Activated T-helper 1 cell treated with Interleukin-2 at 50 U/mL for 16 hours (primary cell): Measurements from ENCODE around the gene LUM.

ENCODE experiments used
- DNase-seq: peaks from one replicate; pipeline ENCODE4 v3.0.0-alpha.2; 2020; ENCODE audit warnings: low read depth

Gene LUM

GRCh38 chr12:91074154-91074709 is 37.1 kb downstream of the LUM start:
- DNase-seq = no peak

DNA sequence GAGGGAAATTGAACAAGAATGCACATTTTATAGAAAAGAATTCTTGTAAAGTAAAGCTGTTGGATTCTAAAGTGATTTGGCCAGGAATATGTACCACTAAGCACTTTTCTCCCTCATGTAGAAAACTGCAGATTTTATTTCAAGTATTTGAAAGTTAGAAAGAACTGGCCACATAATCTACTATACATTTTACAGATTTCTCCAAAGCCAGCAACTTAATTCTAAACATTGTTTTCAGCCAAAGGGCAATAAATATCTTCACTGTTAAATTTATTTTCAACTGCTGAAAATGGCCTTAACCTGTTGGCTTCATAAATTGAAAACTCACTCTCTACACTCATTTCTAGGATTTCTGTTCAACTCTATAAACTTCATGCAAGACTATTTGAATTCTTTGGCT is 37.9 kb downstream of the LUM start:
- DNase-seq = no peak

- no peak for DNase-seq
These were observed 38.4 kb downstream of the LUM start for GRCh38 chr12:91072931-91073330.

DNA sequence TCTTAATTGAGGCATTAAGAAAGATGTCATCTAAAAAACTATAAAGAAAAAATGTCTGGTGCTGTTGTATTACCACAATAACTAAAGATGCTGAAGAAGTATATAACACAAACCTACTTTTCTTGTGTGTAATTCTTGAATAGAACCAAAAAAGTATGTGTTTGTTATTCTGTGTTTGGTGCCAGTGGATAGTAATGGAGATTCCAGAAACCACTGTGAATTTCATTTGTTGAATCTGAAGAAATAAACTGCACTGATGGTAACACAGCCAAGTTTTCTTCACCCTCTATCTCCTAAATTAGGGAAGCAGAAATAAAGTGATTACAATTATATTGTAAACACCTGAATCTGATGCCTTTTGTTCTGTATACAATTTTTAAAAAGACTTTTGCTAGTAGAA is 40.4 kb downstream of the LUM start:
- DNase-seq = no peak

- DNase-seq = no peak
These were observed 45.9 kb downstream of the LUM start for GRCh38 chr12:91065396-91065795.

DNA sequence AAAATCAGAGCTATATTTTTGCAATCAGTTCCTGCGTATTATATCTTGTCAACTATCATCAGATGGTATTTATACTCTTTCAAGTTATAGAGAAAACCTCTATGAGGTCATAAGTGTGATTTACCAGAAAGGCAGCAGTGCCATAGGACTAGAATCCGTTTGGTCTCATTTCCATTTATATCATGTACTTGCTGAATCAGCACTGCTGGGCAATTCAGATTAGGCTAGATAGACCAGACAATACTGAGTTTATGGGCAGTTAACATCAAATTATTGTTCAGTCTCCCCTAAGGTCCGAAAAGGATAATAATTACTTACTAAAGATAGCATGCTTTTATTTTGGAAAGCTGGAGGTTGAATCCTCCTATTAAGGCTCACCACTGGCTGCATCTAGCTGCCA is 46.7 kb downstream of the LUM start:
- DNase-seq = no peak

- DNase-seq = no peak
These were observed 50.2 kb downstream of the LUM start for GRCh38 chr12:91061091-91061490.

DNA sequence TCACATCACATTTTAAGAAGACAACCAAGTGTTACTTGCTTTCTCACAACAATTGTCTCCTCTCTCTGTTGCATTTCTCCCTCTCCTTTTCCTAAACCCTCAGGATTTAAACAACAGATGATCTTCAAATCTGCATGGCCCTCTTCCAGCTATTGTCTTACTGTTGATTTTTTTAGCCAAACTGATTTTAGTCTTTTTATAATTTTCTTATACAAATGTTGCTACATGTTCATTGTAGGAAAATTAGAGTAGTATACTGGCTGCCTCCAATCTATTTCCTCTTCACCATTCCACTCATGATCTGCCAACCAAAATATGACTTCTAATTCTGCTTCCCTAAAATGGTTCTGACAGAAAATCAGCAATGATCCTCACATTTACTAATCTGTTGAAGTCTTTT is 52.1 kb downstream of the LUM start:
- DNase-seq = no peak

- DNase-seq = no peak
These were observed 52.5 kb downstream of the LUM start for GRCh38 chr12:91058786-91059185.

DNA sequence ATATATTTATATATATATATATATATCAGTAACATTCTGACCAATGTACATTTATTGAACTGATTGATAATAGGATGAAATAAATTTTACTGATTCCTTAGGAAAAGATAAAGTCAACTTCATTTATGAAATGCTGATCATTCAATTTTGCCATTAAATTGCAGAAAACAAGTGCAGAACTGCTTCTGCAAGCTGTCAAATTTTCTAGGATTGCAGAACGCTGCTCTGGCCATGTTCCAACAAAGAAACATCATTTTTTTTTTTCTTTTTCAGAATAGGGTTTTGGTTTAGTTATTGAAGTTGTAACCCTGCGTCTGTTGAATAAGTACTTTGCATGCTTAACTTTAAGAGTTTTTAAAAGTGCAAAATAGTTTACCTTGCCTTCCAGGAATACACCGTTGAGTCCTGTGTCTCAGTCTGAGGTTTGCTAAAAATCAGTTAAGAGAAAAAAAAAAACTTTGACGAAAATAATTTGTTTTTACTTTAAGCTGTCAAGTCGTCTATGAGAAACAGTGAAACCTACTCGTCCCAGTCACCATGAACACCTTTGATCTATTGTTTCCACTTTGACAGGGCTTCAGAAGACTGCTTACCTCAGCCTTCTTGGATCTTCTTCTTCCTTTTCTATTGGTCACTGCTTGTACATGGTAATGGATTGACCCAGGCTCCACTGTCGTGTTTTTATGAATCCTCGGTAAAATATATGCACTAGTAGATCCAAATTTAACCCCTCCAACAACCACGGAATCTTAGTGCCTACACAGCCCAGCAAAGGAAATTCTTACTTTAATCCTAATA is 53.7 kb downstream of the LUM start, which contains the start of gene KERA:
Gene KERA, minus strand, starts transcription at position 657 of the 798 bp plus-strand sequence. CDS start 1,743 bp downstream, outside the sequence.
- DNase-seq = no peak

GRCh38 chr12:91056488-91056887 is 54.8 kb downstream of the LUM start:
- DNase-seq = no peak

DNA sequence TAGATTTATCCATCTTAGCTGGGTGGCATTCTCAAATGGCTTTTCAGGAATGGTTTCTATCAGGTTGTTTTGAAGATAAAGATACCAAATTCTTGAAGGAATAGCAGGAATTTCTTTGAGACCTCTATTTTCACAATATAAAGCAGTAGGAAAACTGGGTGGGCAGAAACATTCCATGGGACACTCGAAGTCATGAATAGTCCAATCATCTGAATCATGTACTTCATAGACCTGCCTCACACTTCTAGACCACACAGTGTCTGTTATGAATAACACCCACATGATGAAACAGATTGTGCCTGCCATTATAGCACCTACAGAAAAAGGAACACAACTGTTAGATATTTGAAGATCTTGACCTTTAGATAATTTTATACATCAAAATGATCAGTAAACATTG is 55.3 kb downstream of the LUM start:
- DNase-seq = no peak

- DNase-seq = no peak
These were observed 57.2 kb downstream of the LUM start for GRCh38 chr12:91053951-91054715.
